Measurements from ENCODE around the gene GPR158.

GPR158 gene

DNA sequence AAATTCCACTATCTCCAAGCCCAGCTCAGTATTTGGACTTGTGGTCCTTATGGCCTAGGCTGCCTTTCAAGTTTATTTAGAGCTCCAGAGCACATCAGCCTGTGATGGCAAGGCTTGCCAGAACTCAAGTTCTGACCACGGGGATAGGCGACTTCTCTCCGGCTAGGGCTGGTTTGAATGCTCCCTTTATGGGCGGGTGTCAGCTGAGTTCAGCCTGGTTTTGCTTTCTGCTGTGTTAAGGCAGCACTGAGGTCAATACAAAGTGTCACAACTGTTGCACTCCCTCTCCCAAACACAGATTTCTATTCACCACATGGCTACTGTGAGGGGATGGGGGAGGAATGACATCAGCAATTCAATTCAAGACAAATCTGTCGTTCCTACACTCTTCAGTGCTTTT is 441.1 kb downstream of the GPR158 start:
- no peak for DNase-seq

DNA sequence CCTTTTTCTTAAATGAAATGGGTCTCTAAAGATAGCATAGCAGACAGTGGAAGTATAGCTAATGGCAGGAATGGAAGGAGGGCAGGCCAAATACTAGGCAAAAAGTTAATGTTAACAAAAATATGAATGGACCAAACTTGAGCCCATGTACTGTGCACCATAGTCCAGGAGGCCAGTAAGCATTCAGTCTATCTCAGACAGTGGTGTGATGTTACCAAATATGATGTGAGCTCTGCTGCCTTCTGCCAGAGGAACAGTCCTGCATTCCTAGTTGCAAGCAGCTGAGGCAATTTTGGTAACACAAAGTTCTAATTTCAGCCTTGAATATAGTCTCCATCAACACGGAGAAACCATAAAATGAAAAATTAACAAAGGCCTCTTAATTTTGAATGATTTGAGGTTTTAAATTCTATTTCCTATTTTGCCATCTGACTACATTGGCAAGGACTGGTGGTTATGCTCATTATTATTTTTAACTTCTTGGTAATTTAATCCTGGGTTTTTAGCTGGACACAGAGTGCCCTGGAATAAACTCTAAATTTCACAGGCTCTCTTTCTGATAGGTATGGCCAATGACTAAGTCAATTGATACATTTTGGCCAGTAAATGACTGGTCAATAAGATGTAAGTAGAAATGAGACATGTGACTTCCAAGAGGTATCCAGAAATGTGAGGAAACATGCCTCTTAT is 442.2 kb downstream of the GPR158 start:
- DNase-seq = no peak

DNA sequence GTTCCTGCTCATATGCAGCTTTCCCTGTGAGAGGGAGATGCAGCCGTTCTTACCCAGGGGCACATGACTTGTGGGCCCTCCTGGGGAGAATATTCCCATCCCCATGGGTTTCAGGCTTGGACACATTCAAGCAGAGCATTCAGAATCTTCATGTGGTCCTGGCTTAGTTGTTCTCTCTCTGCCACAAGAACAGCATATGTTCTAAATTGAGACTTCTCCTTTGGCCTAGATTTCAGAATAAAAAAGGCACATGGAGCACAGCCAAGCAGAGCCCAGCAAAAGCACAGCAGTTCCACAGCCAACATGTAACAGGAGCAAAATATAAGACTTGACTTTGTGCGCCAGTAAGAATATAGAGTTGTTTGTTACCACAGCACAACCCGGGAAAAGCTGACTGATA is 452.8 kb downstream of the GPR158 start:
- no peak for DNase-seq

DNA sequence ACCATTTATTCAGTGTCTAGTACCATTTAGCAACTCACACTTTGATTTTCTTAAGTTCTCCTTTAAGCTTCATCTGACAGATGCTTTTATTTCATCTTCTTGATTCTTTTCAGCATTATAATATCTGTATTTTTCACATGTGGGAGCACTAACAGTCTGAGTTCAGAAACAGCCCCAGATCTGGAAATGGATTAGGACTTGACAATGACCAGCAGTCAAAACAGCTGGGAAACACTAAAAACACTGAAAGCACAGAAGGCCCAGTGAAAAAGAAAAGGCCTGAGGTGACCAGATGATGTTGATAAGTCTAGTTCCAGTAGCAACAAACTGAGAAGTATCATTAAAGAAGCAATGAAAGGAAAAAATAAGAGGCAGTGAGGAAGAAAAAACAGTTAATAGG is 454.5 kb downstream of the GPR158 start:
- DNase-seq = no peak

DNA sequence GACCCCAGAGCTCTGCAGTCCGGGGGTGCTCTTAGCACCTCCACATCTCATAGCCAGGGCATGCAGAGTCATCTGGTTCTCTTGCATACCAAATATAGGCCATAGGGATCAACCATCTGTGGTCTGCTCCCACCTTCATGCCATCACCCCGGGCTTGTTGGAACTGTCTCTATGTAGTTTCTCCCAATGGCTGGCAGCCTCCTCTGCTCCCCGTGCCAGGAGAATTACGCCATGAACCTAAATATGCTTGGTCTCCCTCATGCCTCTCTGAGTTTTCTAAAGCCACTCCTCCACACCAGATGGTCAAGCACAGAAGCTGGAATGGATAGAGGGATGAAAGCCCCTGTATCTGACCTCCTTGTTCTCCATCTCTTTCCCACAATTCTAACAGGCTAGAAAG is 456.7 kb downstream of the GPR158 start:
- DNase-seq = no peak

DNA sequence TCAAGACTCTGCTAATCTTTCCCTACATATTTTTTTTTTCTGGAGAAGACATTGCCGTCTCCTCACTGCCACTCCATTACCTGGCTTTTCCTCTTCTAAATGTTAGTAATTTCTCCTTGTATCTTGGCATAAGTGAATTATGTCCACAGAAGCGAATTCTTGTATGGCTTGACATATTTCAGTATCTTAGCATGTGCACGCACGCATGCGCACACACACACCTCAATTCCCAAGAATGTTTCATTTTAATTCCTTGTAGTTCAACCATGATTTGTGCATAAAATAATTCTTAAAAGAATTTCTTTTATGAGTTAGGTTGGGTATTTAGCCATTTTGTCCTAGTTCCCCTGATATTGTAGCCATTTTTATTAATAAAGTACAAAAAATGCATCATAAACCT is 458.0 kb downstream of the GPR158 start:
- no peak for DNase-seq

DNA sequence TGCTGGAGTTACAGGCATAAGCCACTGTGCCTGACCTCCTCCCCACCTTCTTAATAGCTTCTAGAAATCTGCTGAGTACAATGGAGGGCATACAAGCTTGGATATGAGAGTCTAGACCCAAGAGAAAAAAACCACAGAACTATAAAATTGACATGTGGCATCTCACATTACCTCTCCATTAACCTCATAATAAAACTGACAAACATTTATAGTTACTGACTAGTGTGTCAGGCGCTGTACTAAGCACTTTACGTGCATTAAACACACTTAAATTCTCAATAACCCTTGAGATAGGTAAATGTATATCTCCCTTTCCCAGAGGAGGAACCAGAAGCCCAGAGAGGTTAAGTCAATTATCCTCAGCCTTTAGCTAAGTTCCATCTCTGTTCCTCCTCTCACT is 458.7 kb downstream of the GPR158 start:
- no peak for DNase-seq

DNA sequence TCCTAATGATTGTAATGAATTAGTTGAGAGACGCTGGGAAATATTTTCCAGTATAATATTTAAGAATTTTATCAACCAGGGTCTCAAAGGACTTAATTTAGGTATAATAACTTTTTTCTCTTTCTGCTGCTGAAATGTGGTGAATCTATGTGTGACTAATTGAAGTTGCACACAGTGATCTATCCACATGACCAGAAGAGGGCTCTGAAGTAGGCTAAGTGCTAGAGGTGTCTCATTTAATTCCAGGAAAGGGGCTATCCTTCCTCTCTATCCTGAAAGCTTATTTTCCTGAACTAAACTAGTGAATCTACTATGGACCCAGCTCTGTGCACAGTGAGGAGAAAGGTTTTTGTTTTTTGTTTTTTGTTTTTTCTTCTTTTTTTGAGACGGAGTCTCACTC is 464.8 kb downstream of the GPR158 start:
- DNase-seq = no peak

DNA sequence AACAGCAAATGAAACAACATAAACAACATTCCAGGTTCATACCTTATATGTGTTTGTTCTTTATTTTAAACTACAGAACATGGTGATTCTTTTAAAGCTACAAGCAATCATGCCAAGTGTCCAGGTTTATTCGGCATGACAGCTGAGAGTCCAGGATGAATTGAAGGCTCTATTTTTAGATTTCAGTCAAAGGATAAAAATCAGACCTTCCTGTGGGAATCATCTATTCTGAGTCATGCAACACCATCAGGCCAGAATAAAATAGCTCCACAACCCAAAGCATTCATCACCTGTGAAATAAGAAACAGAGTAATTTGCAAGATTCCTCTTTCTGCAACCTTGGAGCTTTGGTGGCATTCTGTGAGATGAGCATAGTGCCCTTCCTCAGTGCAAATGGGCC is 466.8 kb downstream of the GPR158 start:
- DNase-seq = no peak

DNA sequence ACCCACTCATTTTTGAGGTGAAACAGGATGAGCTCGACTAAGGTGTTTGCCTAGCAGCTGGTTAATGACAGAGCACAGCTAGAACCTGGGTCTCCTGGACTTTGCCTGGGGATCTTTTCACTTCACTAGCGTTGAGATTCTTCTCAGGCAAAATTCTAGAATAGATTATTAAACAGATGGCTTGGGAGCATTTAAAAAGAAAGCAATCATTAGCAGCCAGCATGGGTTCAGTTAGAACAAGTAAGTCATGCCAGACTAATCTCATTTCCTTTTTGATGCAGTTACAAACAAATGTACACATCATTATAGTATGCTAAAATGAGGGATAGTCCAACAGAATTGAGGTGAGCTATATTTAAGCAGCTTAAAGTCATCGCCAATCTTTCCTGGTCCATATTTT is 467.9 kb downstream of the GPR158 start:
- DNase-seq = no peak

DNA sequence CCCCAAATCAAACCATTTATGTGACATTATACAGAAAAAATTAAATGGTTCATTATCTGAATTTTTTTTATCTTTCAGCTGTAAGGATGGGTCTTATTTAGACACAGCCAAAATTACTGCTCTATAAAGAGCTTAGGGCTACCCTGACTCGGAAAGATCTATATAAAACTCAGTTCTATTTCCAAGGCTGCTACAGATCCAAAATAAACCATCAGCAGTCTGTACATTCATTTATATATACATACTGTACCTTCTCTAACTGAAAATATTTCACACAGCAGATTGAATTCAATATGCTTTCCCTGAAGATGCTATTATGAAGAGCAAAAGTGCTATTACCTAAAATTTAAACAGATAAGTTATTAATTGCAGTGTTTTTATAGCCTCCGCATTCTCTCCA is 471.6 kb downstream of the GPR158 start:
- no peak for DNase-seq

DNA sequence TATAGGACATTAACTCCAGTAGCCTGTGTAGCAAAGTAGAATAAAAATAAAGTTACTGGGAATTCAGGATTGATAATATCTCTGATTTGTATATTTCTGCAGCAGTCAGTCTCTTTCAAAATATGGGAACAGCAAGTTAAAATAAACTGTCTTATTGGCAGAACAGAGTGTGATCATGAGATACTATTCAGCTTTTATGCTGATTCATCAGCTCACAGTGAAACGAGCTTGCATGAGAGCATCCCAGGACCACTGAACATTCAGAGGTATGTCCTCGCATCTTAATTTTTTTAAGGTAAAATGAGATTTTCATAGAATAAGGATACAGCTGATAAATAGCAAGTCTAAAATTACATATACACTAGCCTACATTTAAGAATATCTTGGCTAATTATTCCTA is 476.7 kb downstream of the GPR158 start:
- no peak for DNase-seq

All from effector CD4-positive, alpha-beta T cell (primary cell).